Measurements from ENCODE around the gene ZNF823.

DNA sequence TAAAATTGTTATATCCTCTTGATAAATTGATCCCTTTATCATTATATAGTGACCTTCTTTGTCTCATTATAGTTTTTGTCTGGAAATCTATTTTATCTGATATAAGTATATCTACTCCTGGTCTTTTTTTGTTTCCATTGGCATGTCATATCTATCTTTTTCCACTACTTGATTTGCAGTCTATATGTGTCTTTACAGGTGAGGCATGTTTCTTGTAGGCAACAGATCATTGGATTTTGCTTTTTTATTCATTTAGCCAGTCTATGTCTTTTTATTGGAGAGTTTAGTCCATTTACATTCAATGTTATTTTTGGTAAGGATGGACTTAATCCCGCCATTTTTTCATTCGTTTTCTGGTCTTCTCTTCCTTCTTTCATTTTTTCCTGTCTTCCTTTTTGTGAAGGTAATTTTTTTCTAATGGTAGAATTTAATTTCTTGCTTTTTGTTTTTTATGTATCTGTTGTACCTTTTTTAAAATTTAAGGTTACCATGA, 13.5 kb upstream of the ZNF823 start:
- TF ChIP-seq, protein P1, sequence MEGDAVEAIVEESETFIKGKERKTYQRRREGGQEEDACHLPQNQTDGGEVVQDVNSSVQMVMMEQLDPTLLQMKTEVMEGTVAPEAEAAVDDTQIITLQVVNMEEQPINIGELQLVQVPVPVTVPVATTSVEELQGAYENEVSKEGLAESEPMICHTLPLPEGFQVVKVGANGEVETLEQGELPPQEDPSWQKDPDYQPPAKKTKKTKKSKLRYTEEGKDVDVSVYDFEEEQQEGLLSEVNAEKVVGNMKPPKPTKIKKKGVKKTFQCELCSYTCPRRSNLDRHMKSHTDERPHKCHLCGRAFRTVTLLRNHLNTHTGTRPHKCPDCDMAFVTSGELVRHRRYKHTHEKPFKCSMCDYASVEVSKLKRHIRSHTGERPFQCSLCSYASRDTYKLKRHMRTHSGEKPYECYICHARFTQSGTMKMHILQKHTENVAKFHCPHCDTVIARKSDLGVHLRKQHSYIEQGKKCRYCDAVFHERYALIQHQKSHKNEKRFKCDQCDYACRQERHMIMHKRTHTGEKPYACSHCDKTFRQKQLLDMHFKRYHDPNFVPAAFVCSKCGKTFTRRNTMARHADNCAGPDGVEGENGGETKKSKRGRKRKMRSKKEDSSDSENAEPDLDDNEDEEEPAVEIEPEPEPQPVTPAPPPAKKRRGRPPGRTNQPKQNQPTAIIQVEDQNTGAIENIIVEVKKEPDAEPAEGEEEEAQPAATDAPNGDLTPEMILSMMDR (conservative IDR thresholded peaks at IDR 0.05 in 1 of 2, IDR thresholded peaks at IDR 0.05 in 1 of 2; ENCODE audit: extremely low read depth in 1 of 2, insufficient read depth in 1 of 2, low read depth in 1 of 2, low read length in 2 of 2), result no peak
- TF ChIP-seq EZH2 (IDR thresholded peaks at IDR 0.05; ENCODE audit: borderline replicate concordance, low read length), result no peak

All from mammary epithelial cell (primary cell).